H9 (cell line): ENCODE data around the gene SUFU. TPM values are rescaled to one million over a fixed set of nuclear protein-coding genes. Genes with fewer than 3 reads are reported as not detected.

Source experiments
- DNase-seq: peaks from one replicate; pipeline ENCODE4 v3.0.0-alpha.2; 2017
- H2AFZ ChIP-seq: one replicate; pipeline ENCODE4 v1.6.1; 2013; ENCODE audit warnings: mild to moderate bottlenecking, low read length, control low read depth, moderate library complexity
- H2AK5ac ChIP-seq: 2 replicates; pipeline ENCODE4 v1.6.1; 2013; ENCODE audit warnings: low read length, control low read depth, mixed read lengths; ENCODE audit not compliant: insufficient read length
- H2BK120ac ChIP-seq: one replicate; pipeline ENCODE4 v1.6.1; 2013; ENCODE audit warnings: low read depth, mild to moderate bottlenecking, low read length, control low read depth, inconsistent platforms; ENCODE audit not compliant: poor library complexity, severe bottlenecking
- H2BK12ac ChIP-seq: 2 replicates; pipeline ENCODE4 v1.6.1; 2013; ENCODE audit warnings: low read length, control low read depth, mixed read lengths, low read depth; ENCODE audit not compliant: insufficient read length
- H2BK15ac ChIP-seq: 2 replicates; pipeline ENCODE4 v1.6.1; 2013; ENCODE audit warnings: low read depth, low read length, control low read depth
- H2BK20ac ChIP-seq: one replicate; pipeline ENCODE4 v1.6.1; 2013; ENCODE audit warnings: low read depth, mild to moderate bottlenecking, low read length, control low read depth, inconsistent platforms; ENCODE audit not compliant: poor library complexity, severe bottlenecking
- H2BK5ac ChIP-seq: 2 replicates; pipeline ENCODE4 v1.6.1; 2013; ENCODE audit warnings: low read length, control low read depth, mixed read lengths; ENCODE audit not compliant: insufficient read length
- H3K14ac ChIP-seq: 2 replicates; pipeline ENCODE4 v1.6.1; 2013; ENCODE audit warnings: low read length, control low read depth; ENCODE audit not compliant: insufficient read depth
- H3K18ac ChIP-seq: 2 replicates; pipeline ENCODE4 v1.6.1; 2013; ENCODE audit warnings: low read depth, mild to moderate bottlenecking, mixed read lengths, low read length, control low read depth; ENCODE audit not compliant: insufficient read length
- H3K23ac ChIP-seq: 2 replicates; pipeline ENCODE4 v1.6.1; 2013; ENCODE audit warnings: low read length, control low read depth, mixed read lengths, low read depth; ENCODE audit not compliant: insufficient read length
- H3K23me2 ChIP-seq: 2 replicates; pipeline ENCODE4 v1.6.1; 2013; ENCODE audit warnings: low read depth, mild to moderate bottlenecking, mixed read lengths, low read length, control low read depth; ENCODE audit not compliant: insufficient read length, poor library complexity, severe bottlenecking
- H3K27ac ChIP-seq: 2 replicates; pipeline ENCODE4 v1.5.1; 2013; ENCODE audit warnings: low read length, control low read depth, mixed read lengths, low read depth; ENCODE audit not compliant: insufficient read length
- H3K27me3 ChIP-seq: 2 replicates; pipeline ENCODE4 v1.6.1; 2013; ENCODE audit warnings: low read length, control low read depth, inconsistent platforms; ENCODE audit not compliant: insufficient read depth
- H3K4ac ChIP-seq: 2 replicates; pipeline ENCODE4 v1.6.1; 2013; ENCODE audit warnings: low read depth, mild to moderate bottlenecking, control low read depth, inconsistent platforms, low read length, moderate library complexity
- H3K4me1 ChIP-seq: 2 replicates; pipeline ENCODE4 v1.6.1; 2013; ENCODE audit warnings: low read length, control low read depth, inconsistent platforms; ENCODE audit not compliant: insufficient read depth
- H3K4me2 ChIP-seq: 2 replicates; pipeline ENCODE4 v1.6.1; 2013; ENCODE audit warnings: low read length, control low read depth, mixed read lengths; ENCODE audit not compliant: insufficient read length, insufficient read depth
- H3K56ac ChIP-seq: 2 replicates; pipeline ENCODE4 v1.6.1; 2013; ENCODE audit warnings: low read depth, mild to moderate bottlenecking, mixed read lengths, low read length, control low read depth; ENCODE audit not compliant: insufficient read length
- H3K79me1 ChIP-seq: 2 replicates; pipeline ENCODE4 v1.6.1; 2013; ENCODE audit warnings: low read depth, mild to moderate bottlenecking, moderate library complexity, low read length, control low read depth, inconsistent platforms; ENCODE audit not compliant: insufficient read depth, poor library complexity, severe bottlenecking
- H3K79me2 ChIP-seq: 2 replicates; pipeline ENCODE4 v1.6.1; 2013; ENCODE audit warnings: low read length, control low read depth, inconsistent platforms; ENCODE audit not compliant: insufficient read depth
- H3K9ac ChIP-seq: 2 replicates; pipeline ENCODE4 v1.6.1; 2013; ENCODE audit warnings: low read length, control low read depth, mixed read lengths; ENCODE audit not compliant: insufficient read length; ENCODE audit errors: extremely low read depth
- H3K9me3 ChIP-seq: one replicate; pipeline ENCODE4 v1.6.1; 2013; ENCODE audit warnings: low read depth, low read length, inconsistent platforms; ENCODE audit not compliant: control insufficient read depth
- H3T11ph ChIP-seq: one replicate; pipeline ENCODE4 v1.6.1; 2013; ENCODE audit warnings: mild to moderate bottlenecking, low read length, control low read depth, inconsistent platforms
- H4K20me1 ChIP-seq: one replicate; pipeline ENCODE4 v1.6.1; 2013; ENCODE audit not compliant: control insufficient read depth, insufficient read length, insufficient read depth
- H4K5ac ChIP-seq: 2 replicates; pipeline ENCODE4 v1.6.1; 2013; ENCODE audit warnings: low read depth, mild to moderate bottlenecking, mixed read lengths, low read length, control low read depth; ENCODE audit not compliant: insufficient read length
- H4K8ac ChIP-seq: replicated peaks from 2 replicates; pipeline ENCODE4 v1.6.1; 2013; ENCODE audit warnings: low read length, control low read depth, mixed read lengths, low read depth; ENCODE audit not compliant: insufficient read length
- H4K91ac ChIP-seq: 2 replicates; pipeline ENCODE4 v1.6.1; 2013; ENCODE audit warnings: low read depth, mild to moderate bottlenecking, moderate library complexity, mixed read lengths, low read length, control low read depth; ENCODE audit not compliant: insufficient read length
- H3K27ac Mint-ChIP-seq, 3 experiments: 2 replicates in 2 of 3; 3 replicates in 1 of 3; pipeline ENCODE4 v1.8.0; 2020 to 2021; ENCODE audit warnings: mixed read lengths in 3 of 3, mild to moderate bottlenecking in 1 of 3, moderate library complexity in 1 of 3
- H3K27me3 Mint-ChIP-seq: 2 replicates; pipeline ENCODE4 v1.8.0; 2021; ENCODE audit warnings: low read depth, mild to moderate bottlenecking, moderate library complexity, mixed read lengths
- H3K36me3 Mint-ChIP-seq, 3 experiments: 2 replicates in 2 of 3; 3 replicates in 1 of 3; pipeline ENCODE4 v1.8.0; 2020 to 2021; ENCODE audit warnings: low read depth in 3 of 3, mixed read lengths in 3 of 3; ENCODE audit not compliant: insufficient read depth in 1 of 3
- H3K4me1 Mint-ChIP-seq, 2 experiments: 2 replicates each; pipeline ENCODE4 v1.8.0; 2020; ENCODE audit warnings: mixed read lengths in 2 of 2
- H3K4me3 Mint-ChIP-seq, 2 experiments: 2 replicates in 1 of 2; 3 replicates in 1 of 2; pipeline ENCODE4 v1.8.0; 2020 to 2021; ENCODE audit warnings: mild to moderate bottlenecking in 2 of 2, mixed read lengths in 2 of 2, moderate library complexity in 1 of 2
- H3K9me3 Mint-ChIP-seq, 2 experiments: 2 replicates in 1 of 2; 3 replicates in 1 of 2; pipeline ENCODE4 v1.8.0; 2020; ENCODE audit warnings: mild to moderate bottlenecking in 2 of 2, mixed read lengths in 2 of 2, moderate library complexity in 1 of 2
- CTCF ChIP-seq: fragments of 200-600 bp; sonication (generic); conservative IDR thresholded peaks from 3 replicates; pipeline ENCODE4 v1.8.0; 2021; ENCODE audit warnings: antibody characterized with exemption, mild to moderate bottlenecking
- WGBS: extraction: QIAGEN DNeasy Blood & Tissue Kit; methylation state at CpG from one replicate; pipeline ENCODE4 v1.1.7; 2013; ENCODE audit warnings: missing lambda C conversion rate, low lambda C conversion rate, mixed read lengths; ENCODE audit not compliant: insufficient read length; ENCODE audit errors: extremely low coverage; 5-methylcytosine and 5-hydroxymethylcytosine counted together
- total RNA-seq: library from RNA; stranded (reverse); gene quantifications from 2 replicates; pipeline ENCODE4 v1.2.1, GENCODE V29; 2021

SUFU gene
- total RNA-seq, 1 experiment from 2014 or later: 9.5 TPM

- no peak overlapping the region for H2AK5ac ChIP-seq
- H4K5ac ChIP-seq: no peak overlapping the region
- peaks cover 10% of the 10 kb centered on the region; the same call in 1 of the 2 replicates for H3K79me2 ChIP-seq
- H2BK15ac ChIP-seq: no peak overlapping the region
- DNase-seq: no peak
- H3K4ac ChIP-seq: no peak overlapping the region
- TF ChIP-seq CTCF: no peak
- H3K27ac ChIP-seq: no peak overlapping the region
- no peak overlapping the region for H4K8ac ChIP-seq
- H3K4me1 ChIP-seq: peaks cover 5% of the 10 kb centered on the region; the same call in 1 of the 2 replicates
- H3K23me2 ChIP-seq: no peaks in the 10 kb centered on the region
- no peak overlapping the region for H3K18ac ChIP-seq
- H3K27me3 ChIP-seq: no peaks in the 10 kb centered on the region
- H3K79me1 ChIP-seq: peaks cover 6% of the 10 kb centered on the region
- H3K9me3 ChIP-seq: no peaks in the 10 kb centered on the region
- no peak overlapping the region for H2BK20ac ChIP-seq
- peak overlapping the region in 2 of 3 experiments; percentile 30 to 33; a peak in 2 of 7 replicates for H3K27ac Mint-ChIP-seq
- peaks cover 40 to 54% of the 10 kb centered on the region in 2 experiments for H3K4me1 Mint-ChIP-seq
- no peak overlapping the region for H3T11ph ChIP-seq
- no peak overlapping the region for H2BK120ac ChIP-seq
- no peak overlapping the region for H3K4me3 Mint-ChIP-seq
- WGBS: no CpG with 5 or more reads among the region's 1 CpG
- H4K20me1 ChIP-seq: no peaks in the 10 kb centered on the region
- H3K23ac ChIP-seq: no peak overlapping the region
- H2AFZ ChIP-seq: no peak overlapping the region
- H3K36me3 Mint-ChIP-seq: peaks cover 20 to 52% (median 46%) of the 10 kb centered on the region in 3 experiments
- no peak overlapping the region for H2BK5ac ChIP-seq
- H3K4me2 ChIP-seq: no peak overlapping the region
- no peak overlapping the region for H3K56ac ChIP-seq
- no peak overlapping the region for H3K9ac ChIP-seq
- H2BK12ac ChIP-seq: no peak overlapping the region
- no peak overlapping the region for H4K91ac ChIP-seq
- H3K9me3 Mint-ChIP-seq: no peaks in the 10 kb centered on the region
- no peak overlapping the region for H3K14ac ChIP-seq
- no peaks in the 10 kb centered on the region for H3K27me3 Mint-ChIP-seq
Observed at GRCh38 chr10:102653060-102653459, 149.3 kb downstream of the SUFU start.
